AG09309 (cell line): Measurements from ENCODE around the gene PKP1.
A peak's percentile ranks its signal among the peaks of the same experiment; 100 is the strongest.

ENCODE experiments used
- DNase-seq: peaks from one replicate; pipeline ENCODE4 v3.0.0-alpha.2; 2010; ENCODE audit warnings: low read depth
- H3K4me3 ChIP-seq: 2 replicates; pipeline ENCODE4 v1.5.1; 2011; ENCODE audit warnings: mild to moderate bottlenecking, low read depth, low read length, moderate library complexity; ENCODE audit not compliant: control insufficient read depth
- TF ChIP-seq, protein P1 (sequence below): IDR thresholded peaks from 2 replicates; pipeline ENCODE4 v1.5.1; 2011; ENCODE audit warnings: mild to moderate bottlenecking, low read depth, low read length, inconsistent platforms; ENCODE audit not compliant: insufficient read depth, control insufficient read depth; ENCODE audit errors: missing control alignments

Gene PKP1

GRCh38 chr1:201346337-201346939 lies 63.1 kb downstream of the PKP1 start:
- peak; percentile 17 for DNase-seq
- TF ChIP-seq, protein P1, sequence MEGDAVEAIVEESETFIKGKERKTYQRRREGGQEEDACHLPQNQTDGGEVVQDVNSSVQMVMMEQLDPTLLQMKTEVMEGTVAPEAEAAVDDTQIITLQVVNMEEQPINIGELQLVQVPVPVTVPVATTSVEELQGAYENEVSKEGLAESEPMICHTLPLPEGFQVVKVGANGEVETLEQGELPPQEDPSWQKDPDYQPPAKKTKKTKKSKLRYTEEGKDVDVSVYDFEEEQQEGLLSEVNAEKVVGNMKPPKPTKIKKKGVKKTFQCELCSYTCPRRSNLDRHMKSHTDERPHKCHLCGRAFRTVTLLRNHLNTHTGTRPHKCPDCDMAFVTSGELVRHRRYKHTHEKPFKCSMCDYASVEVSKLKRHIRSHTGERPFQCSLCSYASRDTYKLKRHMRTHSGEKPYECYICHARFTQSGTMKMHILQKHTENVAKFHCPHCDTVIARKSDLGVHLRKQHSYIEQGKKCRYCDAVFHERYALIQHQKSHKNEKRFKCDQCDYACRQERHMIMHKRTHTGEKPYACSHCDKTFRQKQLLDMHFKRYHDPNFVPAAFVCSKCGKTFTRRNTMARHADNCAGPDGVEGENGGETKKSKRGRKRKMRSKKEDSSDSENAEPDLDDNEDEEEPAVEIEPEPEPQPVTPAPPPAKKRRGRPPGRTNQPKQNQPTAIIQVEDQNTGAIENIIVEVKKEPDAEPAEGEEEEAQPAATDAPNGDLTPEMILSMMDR = peak; percentile 78
- no peak overlapping the region for H3K4me3 ChIP-seq

GRCh38 chr1:201346987-201347386 lies 63.7 kb downstream of the PKP1 start:
- TF ChIP-seq, protein P1 = no peak
- DNase-seq = no peak
- no peak overlapping the region for H3K4me3 ChIP-seq

- no peak for DNase-seq
- no peak overlapping the region for H3K4me3 ChIP-seq
- TF ChIP-seq, protein P1 = no peak
Observed at GRCh38 chr1:201347498-201348210, 64.3 kb downstream of the PKP1 start.

GRCh38 chr1:201348211-201348566 lies 64.9 kb downstream of the PKP1 start:
- DNase-seq = peak; percentile 10
- H3K4me3 ChIP-seq = no peak overlapping the region
- TF ChIP-seq, protein P1 = peak; percentile 77

- DNase-seq = no peak
- no peak overlapping the region for H3K4me3 ChIP-seq
- TF ChIP-seq, protein P1 = no peak
Observed at GRCh38 chr1:201349092-201349491, 65.8 kb downstream of the PKP1 start.

- TF ChIP-seq, protein P1 = no peak
- H3K4me3 ChIP-seq = no peak overlapping the region
- no peak for DNase-seq
Observed at GRCh38 chr1:201350361-201350725, 67.0 kb downstream of the PKP1 start.
